ENCODE data around the gene RNASE7.

The RNASE7 gene

DNA sequence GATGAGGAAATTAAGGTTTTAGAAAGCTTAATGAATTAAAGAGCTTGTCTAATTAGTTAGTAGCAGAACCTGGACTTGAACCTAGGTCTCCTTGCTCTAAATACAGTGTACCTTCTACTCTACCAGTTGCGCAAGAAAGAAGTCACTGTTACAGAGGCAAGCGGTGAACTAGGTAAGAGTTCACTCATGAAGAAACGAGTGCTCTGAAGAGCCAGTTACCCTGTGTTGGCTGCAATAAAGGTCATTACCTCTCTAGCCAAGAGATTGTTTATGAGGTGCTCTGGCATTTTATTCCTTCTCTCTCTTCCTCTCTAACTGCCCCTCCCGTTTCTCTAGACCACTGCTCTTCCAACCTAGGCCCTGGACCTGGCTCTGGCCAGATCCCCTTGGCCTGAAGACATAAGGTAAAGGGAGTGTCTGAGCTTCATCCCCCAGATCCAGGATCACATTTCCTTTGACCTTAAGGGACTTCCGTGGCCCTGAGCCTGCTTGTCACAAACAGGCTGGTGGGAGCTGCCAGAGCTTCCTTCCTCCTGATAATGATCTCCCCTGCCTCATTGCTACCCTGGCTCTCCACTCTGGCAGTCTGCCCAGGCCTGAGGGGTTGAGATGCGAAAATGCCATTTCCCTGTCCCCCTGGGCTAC lies 1.9 kb downstream of the RNASE7 start:
- no peak for DNase-seq

DNA sequence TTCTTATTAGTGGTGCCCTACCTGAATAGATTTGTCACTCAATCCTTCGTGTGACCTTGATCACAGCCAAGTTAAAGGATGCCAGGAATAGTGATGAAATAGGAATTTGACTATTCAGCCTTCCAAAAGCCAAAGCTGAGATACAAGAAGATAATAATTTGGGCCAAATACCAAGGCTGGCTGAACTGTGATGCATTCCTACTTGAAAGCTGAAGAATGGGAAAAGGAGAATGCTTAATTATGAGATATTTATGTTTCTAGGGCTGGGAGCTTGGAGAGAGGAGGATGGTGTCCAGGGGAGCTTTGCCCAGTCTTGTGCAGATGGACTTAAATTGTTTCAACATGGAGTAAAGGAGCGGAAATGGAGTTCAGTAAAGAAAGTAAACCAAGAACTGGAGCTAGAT lies 5.2 kb downstream of the RNASE7 start:
- no peak for DNase-seq

DNA sequence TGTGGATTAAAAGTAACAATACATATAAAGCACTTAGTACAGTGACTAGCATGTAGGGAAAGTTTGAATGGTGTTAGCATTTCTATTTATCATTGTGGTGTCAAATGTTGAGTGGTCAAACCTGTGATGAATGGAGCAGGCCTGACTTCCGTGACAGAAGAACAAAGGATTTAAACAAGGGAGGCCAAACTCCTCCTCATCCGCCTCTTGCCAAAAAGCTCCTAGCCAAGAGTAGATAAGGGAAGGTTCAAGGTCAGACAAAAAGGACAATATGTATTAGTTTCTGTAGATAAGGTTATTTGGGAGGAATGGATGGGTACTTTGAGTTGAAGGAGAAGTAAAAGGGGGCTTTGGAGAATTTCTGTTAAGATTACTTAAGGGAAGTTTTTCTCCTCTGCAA lies 6.5 kb downstream of the RNASE7 start:
- DNase-seq: no peak

DNA sequence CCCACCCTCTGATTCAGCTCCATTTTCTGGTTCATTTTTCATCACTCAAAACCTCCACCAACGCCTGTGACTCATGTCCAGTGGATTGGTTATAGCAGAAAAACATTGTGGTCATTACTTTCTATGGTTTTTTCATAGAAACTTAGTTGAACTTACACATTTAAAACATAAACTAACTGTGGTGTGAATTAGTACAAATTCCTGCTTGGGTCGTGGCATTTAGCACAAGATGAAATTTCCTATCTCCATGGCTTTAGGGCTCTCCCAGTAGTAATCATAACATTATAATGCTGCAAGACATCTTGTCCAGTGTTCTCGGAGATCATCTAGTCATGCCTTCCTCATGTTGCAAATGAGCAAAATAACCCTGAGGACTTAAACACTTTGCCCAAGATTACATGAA lies 7.1 kb downstream of the RNASE7 start:
- no peak for DNase-seq

DNA sequence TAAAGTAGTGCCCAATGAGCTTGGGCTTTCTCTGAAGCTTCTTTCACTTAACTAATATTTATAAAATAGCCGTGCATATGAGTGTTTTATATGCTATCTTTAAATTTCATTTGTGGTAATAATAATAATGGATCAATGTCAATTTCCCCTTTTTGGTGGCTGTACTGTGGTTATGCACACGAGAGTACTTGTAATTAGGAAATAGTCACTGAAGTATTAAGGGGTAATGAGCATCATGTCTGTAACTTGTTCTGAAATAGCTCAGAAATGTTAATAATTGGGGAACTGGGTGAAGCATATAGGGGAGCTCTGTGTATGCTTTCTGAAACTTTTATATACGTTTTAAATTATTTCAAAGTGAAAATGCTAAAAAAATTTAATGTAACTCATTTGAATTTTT lies 8.4 kb downstream of the RNASE7 start:
- DNase-seq: no peak

DNA sequence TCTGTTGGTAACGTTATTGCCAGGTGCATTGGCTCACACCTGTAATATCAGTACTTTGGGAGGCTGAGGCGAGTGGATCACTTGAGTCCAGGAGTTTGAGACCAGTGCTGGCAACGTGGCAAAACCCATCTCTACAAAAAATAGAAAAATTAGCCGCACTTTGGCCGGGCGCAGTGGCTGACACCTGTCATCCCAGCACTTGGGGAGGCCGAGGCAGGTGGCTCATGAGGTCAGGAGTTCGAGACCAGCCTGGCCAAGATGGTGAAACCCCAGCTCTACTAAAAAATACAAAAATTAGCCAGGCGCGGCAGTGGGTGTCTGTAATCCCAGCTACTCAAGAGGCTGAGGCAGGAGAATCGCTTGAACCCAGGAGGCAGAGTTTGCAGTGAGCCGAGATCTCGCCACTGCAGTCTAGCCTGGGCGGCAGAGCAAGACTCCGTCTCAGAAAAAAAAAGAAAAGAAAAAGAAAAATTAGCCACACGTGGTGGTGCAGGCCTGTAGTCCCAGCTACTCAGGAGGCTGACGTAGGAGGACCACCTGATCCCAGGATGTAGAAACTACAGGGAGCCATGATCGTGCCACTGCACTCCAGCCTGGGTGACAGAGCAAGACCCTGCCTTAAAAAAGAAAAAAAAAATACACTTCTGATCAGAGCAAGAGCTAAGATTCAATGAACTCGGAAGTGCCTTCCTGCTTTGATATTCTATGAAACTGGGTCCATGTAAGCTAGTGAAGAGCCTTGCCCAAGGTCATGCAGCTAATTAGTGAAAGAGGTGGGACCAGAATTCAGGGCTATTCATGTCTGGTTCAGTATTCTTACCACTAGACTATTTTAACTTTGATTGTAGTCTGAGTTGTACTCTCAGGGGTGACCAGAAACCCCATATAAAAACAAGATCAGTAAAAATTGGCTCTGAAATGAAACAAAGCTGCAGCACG lies 11.3 kb downstream of the RNASE7 start:
- no peak for DNase-seq

DNA sequence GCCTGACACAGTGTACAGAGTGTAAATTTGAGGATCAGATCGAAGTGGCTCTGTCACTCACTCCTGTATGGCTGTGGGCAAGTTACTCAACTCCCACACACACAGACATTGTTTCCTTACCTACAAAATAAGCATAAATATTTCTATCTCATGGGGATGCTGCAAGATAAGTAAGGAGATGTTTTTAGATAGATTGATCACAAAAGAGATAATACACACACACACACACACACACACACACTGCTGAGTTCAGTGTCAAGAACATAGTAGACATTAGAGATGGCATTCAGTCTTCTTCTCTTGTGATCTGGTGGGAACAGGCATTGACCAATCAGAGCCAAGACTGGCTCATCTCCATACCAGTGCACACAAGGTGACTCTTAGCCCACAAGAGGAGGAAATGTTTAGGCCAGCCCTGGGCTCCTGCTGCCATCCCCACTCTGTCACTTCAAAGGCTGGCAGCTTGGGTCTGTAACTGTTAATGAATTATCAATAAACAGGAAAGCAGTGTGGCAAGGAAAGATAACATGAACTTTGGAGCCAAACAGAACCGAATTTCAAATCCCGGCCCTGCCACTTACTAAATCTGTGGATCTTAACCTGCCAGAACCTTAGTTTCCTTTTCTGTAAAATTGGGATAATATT lies 12.1 kb downstream of the RNASE7 start:
- no peak for DNase-seq

DNA sequence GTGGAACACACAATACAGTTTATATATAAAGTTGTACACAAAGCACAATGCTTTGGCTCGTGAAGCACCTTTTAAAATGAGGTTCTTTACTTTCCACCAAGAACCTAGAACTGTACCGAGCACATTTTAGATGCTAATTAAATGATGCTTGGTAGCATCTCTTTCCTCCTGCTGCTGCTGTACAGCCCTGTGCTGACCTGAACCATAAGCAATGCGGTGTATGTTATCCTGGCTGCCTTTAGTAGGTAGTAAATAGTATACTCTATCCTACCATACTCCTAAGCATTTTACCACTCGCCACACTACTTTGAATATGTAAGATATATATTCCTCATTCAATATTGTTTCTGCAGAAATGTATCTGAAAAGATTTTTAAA lies 12.6 kb downstream of the RNASE7 start:
- DNase-seq: no peak

DNA sequence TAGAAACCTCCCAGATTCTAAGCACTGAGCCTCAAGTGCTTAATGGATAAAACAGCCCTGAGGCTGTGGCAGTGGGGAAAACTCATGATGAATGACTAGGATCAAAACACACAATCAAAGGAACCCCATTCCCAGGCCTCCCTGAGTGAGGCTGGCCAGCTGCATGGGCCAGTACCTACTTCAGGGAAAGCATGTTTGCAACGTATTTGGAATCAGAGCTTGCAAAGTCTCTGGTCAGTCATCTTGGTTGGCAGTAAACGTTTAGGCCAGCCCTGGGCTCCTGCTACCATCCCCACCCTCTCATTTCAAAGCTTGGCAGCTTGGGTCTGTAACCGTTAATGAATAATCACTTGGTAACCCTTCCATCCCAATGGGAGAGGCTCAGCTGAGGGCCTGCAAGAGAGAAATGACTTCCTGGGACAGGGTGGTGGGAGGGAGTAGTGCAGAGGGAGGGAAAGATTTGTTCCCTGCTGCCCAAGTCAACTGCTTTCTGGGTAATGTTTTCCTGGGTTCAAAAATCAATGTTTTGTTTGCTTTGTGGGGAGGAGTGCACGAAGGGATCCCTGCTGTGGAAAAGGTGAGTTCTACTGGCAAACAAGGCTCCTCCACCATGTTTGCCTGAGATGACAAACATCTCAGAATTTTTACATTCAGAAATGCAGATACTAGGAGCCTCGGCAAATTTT lies 13.4 kb downstream of the RNASE7 start:
- no peak for DNase-seq

DNA sequence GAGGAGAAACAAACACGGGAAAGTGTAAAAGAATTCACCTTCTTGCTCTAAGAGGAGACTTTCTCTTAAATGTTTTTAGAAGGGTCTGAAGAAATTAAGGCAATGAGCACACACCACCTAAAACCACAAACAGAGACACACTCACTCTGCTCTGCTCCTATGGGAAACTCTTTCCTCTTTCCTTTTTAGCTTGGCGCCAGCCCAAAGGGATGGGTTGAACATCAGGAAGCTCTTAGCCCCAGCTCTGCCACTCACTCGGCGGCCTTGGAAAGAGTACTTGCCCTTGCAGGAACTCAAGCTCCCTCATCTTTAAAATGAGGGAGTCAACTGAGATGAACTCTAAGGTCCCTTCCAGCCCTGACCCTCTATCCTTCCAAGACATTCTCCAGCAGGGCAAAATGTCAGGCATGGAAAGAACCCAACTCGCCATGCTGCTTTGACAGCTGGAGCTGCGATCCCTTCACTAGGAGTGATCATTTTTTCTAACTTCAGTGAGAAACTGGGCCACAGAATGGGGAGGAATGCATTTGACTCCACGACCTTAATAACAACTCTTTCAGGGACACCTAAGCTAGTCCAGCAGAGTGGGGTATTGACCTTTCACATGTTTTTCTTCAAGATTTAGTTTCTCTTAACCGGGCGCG lies 14.5 kb downstream of the RNASE7 start:
- no peak for DNase-seq

DNA sequence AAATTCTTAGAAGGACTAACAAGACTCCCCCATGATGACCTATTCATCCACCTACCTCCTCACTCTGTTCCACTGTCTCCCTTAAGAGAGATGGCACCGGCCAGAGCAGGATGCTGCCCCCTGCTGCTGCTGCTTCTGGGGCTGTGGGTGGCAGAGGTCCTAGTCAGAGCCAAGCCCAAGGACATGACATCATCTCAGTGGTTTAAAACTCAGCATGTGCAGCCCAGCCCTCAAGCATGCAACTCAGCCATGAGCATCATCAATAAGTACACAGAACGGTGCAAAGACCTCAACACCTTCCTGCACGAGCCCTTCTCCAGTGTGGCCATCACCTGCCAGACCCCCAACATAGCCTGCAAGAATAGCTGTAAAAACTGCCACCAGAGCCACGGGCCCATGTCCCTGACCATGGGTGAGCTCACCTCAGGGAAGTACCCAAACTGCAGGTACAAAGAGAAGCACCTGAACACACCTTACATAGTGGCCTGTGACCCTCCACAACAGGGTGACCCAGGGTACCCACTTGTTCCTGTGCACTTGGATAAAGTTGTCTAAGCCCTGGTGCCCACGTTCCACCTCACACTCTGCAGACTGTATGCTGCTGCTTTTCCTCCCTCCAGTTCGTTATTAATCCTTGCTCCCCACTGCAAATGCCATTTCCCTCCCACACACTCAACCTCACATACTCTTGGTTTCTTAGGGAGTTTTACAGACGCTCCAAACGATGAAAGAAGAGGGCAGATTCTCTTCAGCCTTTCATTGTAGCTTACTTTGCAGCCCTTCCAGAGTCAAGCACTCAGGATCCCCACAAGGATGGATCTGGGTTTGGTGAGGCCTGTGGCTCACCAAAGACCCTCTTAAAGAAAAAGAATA lies 15.9 kb downstream of the RNASE7 start, which contains the start of gene RNASE8:
Gene RNASE8, plus strand, starts transcription at position 20 of the 873 bp plus-strand sequence. Its CDS starts 71 bp downstream, at position 91.
- DNase-seq: no peak

DNA sequence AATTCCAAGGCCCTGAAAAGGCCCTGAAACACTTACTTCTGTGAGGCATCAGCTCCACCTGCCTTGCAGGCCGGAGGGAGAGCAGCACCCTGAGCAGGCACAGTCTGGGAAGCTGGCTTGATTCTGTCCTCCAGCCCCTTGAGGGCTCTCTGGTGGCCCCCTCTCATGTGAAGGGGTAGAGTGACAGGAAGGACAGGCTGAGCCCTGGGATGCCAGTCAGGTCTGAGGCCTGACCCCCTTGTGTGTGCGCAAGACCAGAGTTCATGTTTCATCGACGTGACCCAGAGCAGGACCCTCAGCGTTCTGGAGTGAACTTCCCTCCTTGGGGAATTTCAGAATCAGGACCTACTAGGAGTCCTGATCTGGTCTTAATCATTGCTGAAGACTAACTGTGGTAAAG lies 16.7 kb downstream of the RNASE7 start:
- no peak for DNase-seq

DNA sequence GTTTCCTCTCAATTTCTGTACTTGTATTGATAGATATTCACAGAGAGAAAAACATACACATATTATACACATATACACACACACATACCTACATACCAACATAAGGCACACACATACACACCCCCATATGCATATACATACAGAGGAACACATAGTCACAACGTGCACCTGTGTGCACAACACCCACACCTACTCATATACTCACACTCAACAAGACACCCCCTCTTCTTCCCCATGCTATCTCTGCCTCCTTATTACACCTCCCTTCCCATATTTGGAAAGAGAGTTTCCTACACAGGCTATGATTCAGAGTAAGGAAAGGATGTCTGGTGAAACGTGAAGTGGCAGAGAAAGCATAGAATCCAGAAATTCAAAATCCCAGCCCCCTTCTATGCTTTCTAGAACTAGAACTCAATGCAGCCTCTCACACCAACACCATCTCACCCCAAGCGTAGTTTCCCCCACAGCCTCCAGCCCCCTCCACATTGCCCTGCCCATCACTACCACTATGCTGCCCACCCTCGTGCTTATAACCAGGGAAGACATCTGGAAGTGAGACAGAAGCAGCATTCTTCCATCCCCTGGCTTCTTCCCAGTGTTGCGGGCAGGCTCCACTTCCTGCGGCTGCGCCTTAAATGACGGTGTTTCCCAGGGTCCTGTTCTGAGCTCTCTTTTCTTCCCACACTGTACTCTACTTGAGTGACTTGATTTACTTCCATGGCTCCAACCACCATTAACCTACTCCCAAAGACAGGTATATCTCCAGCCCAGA lies 17.9 kb downstream of the RNASE7 start:
- DNase-seq: no peak

DNA sequence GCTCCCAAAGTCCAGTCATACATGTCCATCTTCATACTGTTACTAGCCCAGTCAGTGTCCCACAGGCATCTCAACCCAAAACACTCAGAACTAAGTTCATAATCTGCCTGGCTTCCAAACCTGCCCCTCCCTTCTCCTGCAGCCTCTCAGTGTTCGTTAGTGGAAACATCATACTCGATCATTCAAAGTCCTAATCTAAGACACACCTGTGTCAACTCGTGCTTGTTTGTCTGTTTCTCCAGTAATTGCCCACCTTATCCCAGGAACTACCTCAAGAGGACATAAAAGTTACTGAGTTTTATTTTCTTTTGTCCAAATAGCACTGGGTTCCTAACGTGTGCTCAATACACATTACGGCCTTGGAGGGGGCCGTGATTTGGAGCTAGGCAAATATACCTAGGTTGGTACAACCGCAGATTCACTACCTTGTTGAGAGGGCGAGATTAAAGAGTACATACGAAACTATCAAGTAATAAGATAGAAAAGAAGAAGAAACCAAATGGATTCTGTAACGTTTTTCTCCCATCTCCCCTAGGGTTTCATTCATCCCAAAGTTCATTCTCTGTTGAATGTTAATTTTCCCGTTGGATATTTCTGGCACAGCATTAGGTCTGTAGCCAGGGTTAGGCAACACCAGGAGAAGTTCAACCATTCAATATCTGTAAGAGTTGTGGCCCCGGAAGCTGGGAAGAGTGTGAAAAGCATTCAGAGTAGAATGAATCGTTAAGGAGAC lies 18.6 kb downstream of the RNASE7 start:
- no peak for DNase-seq

DNA sequence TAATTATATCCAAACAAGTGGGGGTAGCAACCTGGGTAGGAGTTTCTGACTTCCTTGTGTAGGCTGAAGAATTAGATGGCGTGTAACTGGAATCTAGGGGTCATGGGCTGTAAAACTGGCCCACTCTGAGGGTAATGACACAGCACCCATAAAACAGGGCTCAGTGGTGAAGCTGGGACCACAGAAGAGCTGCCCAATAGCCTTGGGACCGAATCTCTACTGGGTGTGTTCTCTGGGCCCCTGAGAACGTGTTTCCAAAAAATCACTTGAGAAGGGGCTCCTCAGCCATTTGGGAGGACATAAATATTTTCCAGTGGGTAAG lies 19.1 kb downstream of the RNASE7 start:
- no peak for DNase-seq

DNA sequence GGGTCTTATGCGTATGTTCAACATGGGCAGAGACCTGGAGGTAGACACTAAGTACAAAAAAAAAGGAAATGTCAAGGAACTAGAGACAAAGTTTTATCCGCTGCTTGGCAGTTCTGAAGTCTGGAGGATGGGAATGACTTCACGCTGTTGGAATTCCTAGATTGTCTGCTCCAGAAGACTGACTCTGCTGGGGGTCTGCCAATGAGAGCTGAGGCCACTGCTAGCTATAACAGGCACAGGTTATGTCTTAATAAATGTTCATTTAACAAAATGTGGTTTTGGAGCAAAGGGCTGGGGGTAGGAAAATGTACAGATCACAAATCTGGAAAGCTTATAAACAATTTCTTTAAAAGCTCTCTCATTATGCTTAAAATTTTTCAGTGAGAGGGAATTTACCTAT lies 21.3 kb downstream of the RNASE7 start:
- no peak for DNase-seq

DNA sequence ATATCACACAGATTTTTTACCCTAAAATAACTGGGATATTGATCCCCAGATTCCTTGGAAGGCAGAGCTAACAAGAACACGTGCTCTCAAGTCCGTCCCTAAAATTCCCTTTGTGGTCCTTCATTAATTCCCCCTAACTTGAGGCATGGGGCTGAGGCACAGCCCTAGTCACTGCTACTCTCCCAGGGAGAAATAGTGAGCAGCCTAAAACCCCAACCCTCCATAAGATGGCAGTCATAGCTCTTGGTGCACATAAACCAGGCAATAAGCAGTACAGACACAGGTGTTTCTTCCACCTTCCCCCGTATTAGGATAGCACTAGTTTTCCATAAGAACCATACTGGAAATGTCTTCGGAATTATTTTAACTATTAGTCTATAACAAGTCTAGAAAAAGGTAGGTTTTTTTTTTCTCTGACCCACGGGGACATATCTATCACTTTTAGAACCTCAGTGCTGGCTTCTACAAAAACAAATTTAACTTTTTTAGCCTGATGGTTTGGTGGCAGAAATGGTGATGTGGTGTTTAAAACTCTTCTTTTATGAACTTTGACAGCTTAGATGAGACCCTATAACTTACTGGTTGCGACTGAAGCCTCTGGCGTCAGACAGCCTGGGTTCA lies 24.8 kb downstream of the RNASE7 start:
- no peak for DNase-seq

DNA sequence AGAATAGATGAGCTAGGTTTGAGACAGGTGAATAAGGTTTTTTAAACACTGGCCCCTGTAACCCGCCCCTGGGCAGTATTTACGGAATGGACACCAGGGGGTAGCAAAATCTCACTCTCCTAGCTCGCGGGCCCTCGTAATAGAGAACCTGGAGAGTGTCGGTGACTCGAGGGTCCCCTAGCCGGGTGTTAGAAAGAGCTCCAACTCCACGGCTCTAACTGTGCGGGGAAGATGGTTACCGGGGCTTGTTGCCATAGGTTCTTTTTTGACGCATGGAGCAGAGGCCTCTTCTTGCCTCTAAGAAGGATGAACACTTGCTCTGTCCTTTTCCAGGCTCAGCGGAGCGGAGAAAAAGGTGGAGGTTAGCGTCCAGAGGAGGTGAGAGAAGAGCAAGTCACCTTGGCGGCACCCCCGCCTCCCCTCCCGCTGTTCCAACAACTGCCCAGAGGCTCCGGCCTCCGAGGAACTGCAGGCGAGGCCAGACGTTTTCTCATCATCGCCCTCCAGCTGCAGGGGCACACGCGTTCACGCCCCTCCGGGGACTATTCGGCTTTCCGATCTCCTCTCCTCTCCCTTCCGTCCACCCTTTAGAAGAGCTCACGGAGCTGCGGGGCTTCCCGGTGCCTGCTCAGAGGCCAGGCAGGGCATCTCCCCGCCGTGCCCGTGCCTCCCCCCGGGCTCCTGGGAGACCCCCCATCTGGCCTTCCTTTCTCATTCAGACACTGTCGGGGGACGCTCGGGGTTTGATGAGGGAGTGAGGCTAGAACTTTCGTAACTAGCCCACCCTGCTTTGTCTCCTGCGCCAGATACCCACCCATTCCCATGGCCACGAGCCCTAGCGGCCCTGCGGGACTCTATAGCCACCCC lies 26.6 kb downstream of the RNASE7 start:
- peak in 1 of 4 experiments; percentile 23 for DNase-seq
